ENCODE results near the gene ZNF526.

Gene ZNF526

DNA sequence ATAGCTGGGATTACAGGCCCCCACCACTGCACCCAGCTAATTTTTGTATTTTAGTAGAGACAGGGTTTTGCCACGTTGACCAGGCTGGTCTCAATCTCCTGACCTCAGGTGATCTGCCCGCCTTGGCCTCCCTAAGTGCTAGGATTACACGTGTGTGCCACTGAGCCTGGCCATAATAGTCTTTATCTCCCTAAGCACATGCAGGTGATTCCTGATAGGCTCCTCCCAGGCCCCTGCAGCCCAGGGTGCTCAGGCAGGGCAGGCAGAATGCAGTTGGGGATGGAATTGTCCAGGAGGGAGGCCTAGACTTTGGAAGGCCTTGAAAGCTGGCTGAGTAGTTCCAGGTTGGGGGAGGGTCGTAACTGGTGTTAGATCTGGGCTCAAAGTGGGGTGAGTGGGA lies 8.5 kb downstream of the ZNF526 start:
- Histone ChIP-seq H3K27me3 (ENCODE audit: insufficient read depth, low read length) (no peaks in the 10 kb centered on the region), H3K36me3 (ENCODE audit: insufficient read depth, low read length) (peaks cover 90% of the 10 kb centered on the region), H3K27ac (ENCODE audit: low read depth, low read length, poor library complexity, severe bottlenecking) (no peak overlapping the region), H3K4me2 (ENCODE audit: low read length) (no peak overlapping the region), H4K20me1 (ENCODE audit: insufficient read depth, low read length) (no peaks in the 10 kb centered on the region), H3F3A (ENCODE audit: insufficient read depth, low read length) (no peaks in the 10 kb centered on the region), H3K4me1 (ENCODE audit: insufficient read depth, low read length, severe bottlenecking) (peaks cover 11% of the 10 kb centered on the region), H2AFZ (ENCODE audit: low read length) (no peak overlapping the region), H3K9ac (ENCODE audit: low read length) (no peak overlapping the region), H3K79me2 (ENCODE audit: insufficient read depth, low read length) (no peaks in the 10 kb centered on the region), H3K9me2 (ENCODE audit: low read depth, low read length) (no peaks in the 10 kb centered on the region), H3K4me3 (ENCODE audit: low read depth, low read length, poor library complexity, severe bottlenecking) (no peak overlapping the region), H3K9me3 (ENCODE audit: low read length) (no peaks in the 10 kb centered on the region)
- TF ChIP-seq, protein P1, sequence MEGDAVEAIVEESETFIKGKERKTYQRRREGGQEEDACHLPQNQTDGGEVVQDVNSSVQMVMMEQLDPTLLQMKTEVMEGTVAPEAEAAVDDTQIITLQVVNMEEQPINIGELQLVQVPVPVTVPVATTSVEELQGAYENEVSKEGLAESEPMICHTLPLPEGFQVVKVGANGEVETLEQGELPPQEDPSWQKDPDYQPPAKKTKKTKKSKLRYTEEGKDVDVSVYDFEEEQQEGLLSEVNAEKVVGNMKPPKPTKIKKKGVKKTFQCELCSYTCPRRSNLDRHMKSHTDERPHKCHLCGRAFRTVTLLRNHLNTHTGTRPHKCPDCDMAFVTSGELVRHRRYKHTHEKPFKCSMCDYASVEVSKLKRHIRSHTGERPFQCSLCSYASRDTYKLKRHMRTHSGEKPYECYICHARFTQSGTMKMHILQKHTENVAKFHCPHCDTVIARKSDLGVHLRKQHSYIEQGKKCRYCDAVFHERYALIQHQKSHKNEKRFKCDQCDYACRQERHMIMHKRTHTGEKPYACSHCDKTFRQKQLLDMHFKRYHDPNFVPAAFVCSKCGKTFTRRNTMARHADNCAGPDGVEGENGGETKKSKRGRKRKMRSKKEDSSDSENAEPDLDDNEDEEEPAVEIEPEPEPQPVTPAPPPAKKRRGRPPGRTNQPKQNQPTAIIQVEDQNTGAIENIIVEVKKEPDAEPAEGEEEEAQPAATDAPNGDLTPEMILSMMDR (IDR thresholded peaks at IDR 0.05; ENCODE audit: low read length) = no peak
- TF ChIP-seq EZH2 (IDR thresholded peaks at IDR 0.05; ENCODE audit: borderline replicate concordance, low read length) = no peak

DNA sequence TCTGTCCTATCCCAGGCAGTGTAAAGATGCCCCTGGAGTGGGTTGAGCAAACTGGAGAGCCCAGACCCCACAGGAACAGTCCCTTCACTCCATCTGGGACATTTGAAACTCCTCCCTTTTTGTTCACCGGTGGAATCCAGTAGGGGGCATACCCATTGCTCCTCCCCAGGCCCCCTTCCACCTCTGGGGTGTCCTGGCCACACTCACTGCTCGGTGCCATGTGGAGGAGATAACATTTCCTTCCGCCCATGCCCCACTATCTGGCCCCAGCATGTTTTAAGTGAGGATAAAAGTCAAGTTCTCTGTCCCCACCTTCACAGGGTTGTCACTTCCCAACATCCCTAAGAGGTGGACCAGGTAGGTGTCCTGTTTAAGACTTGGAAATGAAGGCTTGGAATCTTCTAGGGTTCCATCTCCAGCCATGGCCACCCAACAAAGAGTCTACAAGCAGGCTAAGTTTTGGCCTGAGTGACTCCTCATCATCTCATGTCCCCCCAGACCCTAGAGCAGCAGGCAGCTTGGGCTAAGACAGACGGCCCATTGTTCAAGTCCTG lies 9.3 kb downstream of the ZNF526 start:
- H3K9me2 ChIP-seq (ENCODE audit: low read depth, low read length) = no peaks in the 10 kb centered on the region
- peak overlapping the region; percentile 23 for H3K27ac ChIP-seq (ENCODE audit: low read depth, low read length, poor library complexity, severe bottlenecking)
- H3K4me3 ChIP-seq (ENCODE audit: low read depth, low read length, poor library complexity, severe bottlenecking) = no peak overlapping the region
- peak overlapping the region; percentile 3; the same call in 1 of the 2 replicates for H3K9ac ChIP-seq (ENCODE audit: low read length)
- no peaks in the 10 kb centered on the region for H3K79me2 ChIP-seq (ENCODE audit: insufficient read depth, low read length)
- no peaks in the 10 kb centered on the region for H4K20me1 ChIP-seq (ENCODE audit: insufficient read depth, low read length)
- H2AFZ ChIP-seq (ENCODE audit: low read length) = no peak overlapping the region
- H3K9me3 ChIP-seq (ENCODE audit: low read length) = no peaks in the 10 kb centered on the region
- H3K4me2 ChIP-seq (ENCODE audit: low read length) = no peak overlapping the region
- TF ChIP-seq, protein P1 (IDR thresholded peaks at IDR 0.05; ENCODE audit: low read length) = no peak; the same call in 1 of the 2 replicates
- TF ChIP-seq EZH2 (IDR thresholded peaks at IDR 0.05; ENCODE audit: borderline replicate concordance, low read length) = no peak
- no peaks in the 10 kb centered on the region for H3F3A ChIP-seq (ENCODE audit: insufficient read depth, low read length)
- peaks cover 93% of the 10 kb centered on the region for H3K36me3 ChIP-seq (ENCODE audit: insufficient read depth, low read length)
- H3K27me3 ChIP-seq (ENCODE audit: insufficient read depth, low read length) = no peaks in the 10 kb centered on the region
- peaks cover 11% of the 10 kb centered on the region for H3K4me1 ChIP-seq (ENCODE audit: insufficient read depth, low read length, severe bottlenecking)

DNA sequence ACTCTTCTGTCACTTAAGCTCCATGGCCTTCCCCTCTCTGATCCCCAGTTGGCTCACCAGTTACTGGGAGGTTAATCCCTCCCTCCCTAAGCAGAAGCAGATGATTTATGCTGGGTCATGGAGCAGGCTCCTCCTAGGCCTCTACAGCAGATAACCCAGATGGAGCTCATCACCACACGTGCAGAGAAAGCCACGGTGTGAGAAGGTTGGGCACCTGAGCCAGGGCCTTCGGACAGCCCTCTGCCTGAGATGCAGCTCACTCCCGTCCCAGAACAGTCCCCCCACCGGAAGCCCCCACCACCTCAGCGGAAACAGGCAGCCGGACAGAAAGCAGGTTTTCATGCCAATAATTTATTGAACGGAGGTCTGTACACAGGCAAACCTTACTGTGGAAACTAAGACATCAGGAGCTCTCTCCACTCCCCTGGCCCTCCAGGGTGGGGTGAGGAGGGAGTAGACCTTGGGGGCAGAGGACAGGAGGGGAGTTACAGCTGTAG lies 9.8 kb downstream of the ZNF526 start:
- no peak for TF ChIP-seq EZH2 (IDR thresholded peaks at IDR 0.05; ENCODE audit: borderline replicate concordance, low read length)
- TF ChIP-seq, protein P1 (IDR thresholded peaks at IDR 0.05; ENCODE audit: low read length) = no peak
- no peaks in the 10 kb centered on the region for H3K79me2 ChIP-seq (ENCODE audit: insufficient read depth, low read length)
- peak overlapping the region; percentile 23 for H3K27ac ChIP-seq (ENCODE audit: low read depth, low read length, poor library complexity, severe bottlenecking)
- H3K9ac ChIP-seq (ENCODE audit: low read length) = peak overlapping the region; percentile 3; the same call in 1 of the 2 replicates
- H3K4me3 ChIP-seq (ENCODE audit: low read depth, low read length, poor library complexity, severe bottlenecking) = no peak overlapping the region
- H2AFZ ChIP-seq (ENCODE audit: low read length) = no peak overlapping the region
- no peaks in the 10 kb centered on the region for H3K27me3 ChIP-seq (ENCODE audit: insufficient read depth, low read length)
- H4K20me1 ChIP-seq (ENCODE audit: insufficient read depth, low read length) = no peaks in the 10 kb centered on the region
- no peak overlapping the region for H3K4me2 ChIP-seq (ENCODE audit: low read length)
- no peaks in the 10 kb centered on the region for H3F3A ChIP-seq (ENCODE audit: insufficient read depth, low read length)
- peaks cover 11% of the 10 kb centered on the region for H3K4me1 ChIP-seq (ENCODE audit: insufficient read depth, low read length, severe bottlenecking)
- no peaks in the 10 kb centered on the region for H3K9me3 ChIP-seq (ENCODE audit: low read length)
- peaks cover 93% of the 10 kb centered on the region for H3K36me3 ChIP-seq (ENCODE audit: insufficient read depth, low read length)
- no peaks in the 10 kb centered on the region for H3K9me2 ChIP-seq (ENCODE audit: low read depth, low read length)
